HEK293T (cell line): ENCODE data around the gene DARS1.

ENCODE experiments used
- CTCF ChIA-PET: fragments of 350-600 bp; formaldehyde crosslinking; extraction: SDS; loops from one replicate; lab custom pipeline; 2021; ENCODE audit warnings: antibody characterized with exemption, inconsistent platforms; lab: Yijun Ruan, JAX
- POLR2A ChIA-PET: fragments of 350-600 bp; formaldehyde crosslinking; extraction: SDS; loops from one replicate; lab custom pipeline; 2020; ENCODE audit warnings: antibody characterized with exemption, inconsistent platforms; lab: Yijun Ruan, JAX
- DNase-seq: peaks from one replicate; pipeline ENCODE4 v3.0.0; 2012; ENCODE audit warnings: mixed read lengths; ENCODE audit errors: extremely low spot score
- ARNT ChIP-seq: fragments of 450-650 bp; IDR thresholded peaks from 2 replicates; pipeline ENCODE4 v1.6.1; 2017; ENCODE audit warnings: mild to moderate bottlenecking
- BHLHE40 ChIP-seq: fragments of 450-650 bp; IDR thresholded peaks from 2 replicates; pipeline ENCODE4 v1.6.1; 2016; ENCODE audit warnings: mild to moderate bottlenecking, moderate library complexity, borderline replicate concordance
- CTBP1 ChIP-seq: fragments of 450-650 bp; IDR thresholded peaks from 2 replicates; pipeline ENCODE4 v1.6.1; 2016; ENCODE audit warnings: borderline replicate concordance
- ELF4 ChIP-seq: fragments of 450-650 bp; IDR thresholded peaks from 2 replicates; pipeline ENCODE4 v1.6.1; 2017; ENCODE audit warnings: antibody characterized with exemption
- FOXA1 ChIP-seq: fragments of 450-650 bp; IDR thresholded peaks from 2 replicates; pipeline ENCODE4 v1.6.1; 2016; ENCODE audit warnings: mild to moderate bottlenecking
- FOXK2 ChIP-seq: fragments of 450-650 bp; IDR thresholded peaks from 2 replicates; pipeline ENCODE4 v1.6.1; 2016; ENCODE audit warnings: mild to moderate bottlenecking
- FOXM1 ChIP-seq: fragments of 450-650 bp; IDR thresholded peaks from 2 replicates; pipeline ENCODE4 v1.6.1; 2017; ENCODE audit warnings: mild to moderate bottlenecking, borderline replicate concordance
- HDGF ChIP-seq: fragments of 450-650 bp; IDR thresholded peaks from 2 replicates; pipeline ENCODE4 v1.6.1; 2017; ENCODE audit warnings: antibody characterized with exemption, borderline replicate concordance
- L3MBTL2 ChIP-seq: fragments of 450-650 bp; conservative IDR thresholded peaks from 2 replicates; pipeline ENCODE4 v1.6.1; 2016; ENCODE audit warnings: mild to moderate bottlenecking
- LEF1 ChIP-seq: fragments of 450-650 bp; IDR thresholded peaks from 2 replicates; pipeline ENCODE4 v1.6.1; 2017; ENCODE audit warnings: mild to moderate bottlenecking, borderline replicate concordance
- NFRKB ChIP-seq: fragments of 450-650 bp; IDR thresholded peaks from 2 replicates; pipeline ENCODE4 v1.6.1; 2016; ENCODE audit warnings: mild to moderate bottlenecking, moderate library complexity
- PKNOX1 ChIP-seq: fragments of 450-650 bp; IDR thresholded peaks from 2 replicates; pipeline ENCODE4 v1.6.1; 2016
- SP1 ChIP-seq: fragments of 450-650 bp; IDR thresholded peaks from 2 replicates; pipeline ENCODE4 v1.6.1; 2017
- SUZ12 ChIP-seq: fragments of 450-650 bp; IDR thresholded peaks from 2 replicates; pipeline ENCODE4 v1.6.1; 2016; ENCODE audit warnings: mild to moderate bottlenecking
- TARDBP ChIP-seq: fragments of 450-650 bp; IDR thresholded peaks from 2 replicates; pipeline ENCODE4 v1.6.1; 2016
- ZNF384 ChIP-seq: fragments of 450-650 bp; IDR thresholded peaks from 2 replicates; pipeline ENCODE4 v1.6.1; 2016

Gene DARS1

GRCh38 chr2:135948141-135948540, 37.3 kb downstream of the DARS1 start:
- POLR2A ChIA-PET: no interaction called here
- TF ChIP-seq PKNOX1 (no peak), TARDBP (no peak), LEF1 (no peak), ZNF384 (no peak), ARNT (no peak), ELF4 (no peak), BHLHE40 (no peak), L3MBTL2 (no peak), CTBP1 (no peak), HDGF (no peak), SUZ12 (no peak)
- CTCF ChIA-PET: interaction anchor here (0.6 kb wide), 1 partner anchor 187 kb away, joined by 5 read pairs; no protein-coding TSS in a partner anchor
- DNase-seq: no peak

GRCh38 chr2:135947483-135947882, 37.9 kb downstream of the DARS1 start:
- ChIA-PET CTCF (no interaction called here), POLR2A (no interaction called here)
- TF ChIP-seq CTBP1 (no peak), FOXK2 (no peak), HDGF (no peak), BHLHE40 (no peak), ELF4 (no peak), ZNF384 (no peak), L3MBTL2 (no peak), SP1 (no peak), TARDBP (no peak), PKNOX1 (no peak), SUZ12 (no peak), FOXA1 (no peak), ARNT (no peak), FOXM1 (no peak), NFRKB (no peak), LEF1 (no peak)
- DNase-seq: no peak

GRCh38 chr2:135945526-135945925, 39.9 kb downstream of the DARS1 start:
- TF ChIP-seq FOXM1: no peak
- TF ChIP-seq CTBP1: no peak
- TF ChIP-seq FOXA1: no peak
- no peak for TF ChIP-seq L3MBTL2
- no peak for TF ChIP-seq PKNOX1
- no peak for TF ChIP-seq NFRKB
- no peak for TF ChIP-seq ZNF384
- TF ChIP-seq SP1: no peak
- TF ChIP-seq FOXK2: no peak
- POLR2A ChIA-PET: no interaction called here
- no peak for DNase-seq
- CTCF ChIA-PET: no interaction called here

- ChIA-PET POLR2A (no interaction called here), CTCF (no interaction called here)
- no peak for TF ChIP-seq SUZ12
- no peak for TF ChIP-seq CTBP1
- no peak for TF ChIP-seq ELF4
- TF ChIP-seq ARNT: no peak
- TF ChIP-seq SP1: no peak
- DNase-seq: no peak
Observed at GRCh38 chr2:135944625-135945024, 40.8 kb downstream of the DARS1 start.

- no peak for TF ChIP-seq ZNF384
- TF ChIP-seq PKNOX1: no peak
- no peak for TF ChIP-seq SUZ12
- no peak for TF ChIP-seq NFRKB
- no peak for TF ChIP-seq FOXK2
- no peak for TF ChIP-seq HDGF
- no peak for TF ChIP-seq ELF4
- no peak for TF ChIP-seq CTBP1
- no peak for TF ChIP-seq ARNT
- TF ChIP-seq BHLHE40: no peak
- TF ChIP-seq FOXA1: no peak
- TF ChIP-seq L3MBTL2: no peak
- TF ChIP-seq LEF1: no peak
- TF ChIP-seq FOXM1: no peak
- ChIA-PET POLR2A (interaction anchor here (0.6 kb wide), 1 partner anchor 62 kb away, joined by 5 read pairs; no protein-coding TSS in a partner anchor), CTCF (no interaction called here)
- DNase-seq: no peak
Observed at GRCh38 chr2:135942936-135943688, 42.3 kb downstream of the DARS1 start.

GRCh38 chr2:135936524-135936923, 48.9 kb downstream of the DARS1 start:
- CTCF ChIA-PET: interaction anchor here (0.6 kb wide), 1 partner anchor 47 kb away, joined by 3 read pairs; no protein-coding TSS in a partner anchor
- no peak for TF ChIP-seq HDGF
- no peak for TF ChIP-seq TARDBP
- no peak for TF ChIP-seq SP1
- no peak for TF ChIP-seq ELF4
- no peak for TF ChIP-seq SUZ12
- TF ChIP-seq ZNF384: no peak
- TF ChIP-seq FOXA1: no peak
- no peak for TF ChIP-seq BHLHE40
- no peak for TF ChIP-seq PKNOX1
- no peak for TF ChIP-seq ARNT
- TF ChIP-seq FOXM1: no peak
- POLR2A ChIA-PET: no interaction called here
- DNase-seq: no peak
